Limb (tissue), 2 donors: Measurements from ENCODE around the gene PGC.

Experiments
- DNase-seq, 2 donors: peaks; one replicate each; pipeline ENCODE4 v3.0.0-alpha.2; 2016; ENCODE audit errors: extremely low spot score in 2 of 2

Gene PGC

DNA sequence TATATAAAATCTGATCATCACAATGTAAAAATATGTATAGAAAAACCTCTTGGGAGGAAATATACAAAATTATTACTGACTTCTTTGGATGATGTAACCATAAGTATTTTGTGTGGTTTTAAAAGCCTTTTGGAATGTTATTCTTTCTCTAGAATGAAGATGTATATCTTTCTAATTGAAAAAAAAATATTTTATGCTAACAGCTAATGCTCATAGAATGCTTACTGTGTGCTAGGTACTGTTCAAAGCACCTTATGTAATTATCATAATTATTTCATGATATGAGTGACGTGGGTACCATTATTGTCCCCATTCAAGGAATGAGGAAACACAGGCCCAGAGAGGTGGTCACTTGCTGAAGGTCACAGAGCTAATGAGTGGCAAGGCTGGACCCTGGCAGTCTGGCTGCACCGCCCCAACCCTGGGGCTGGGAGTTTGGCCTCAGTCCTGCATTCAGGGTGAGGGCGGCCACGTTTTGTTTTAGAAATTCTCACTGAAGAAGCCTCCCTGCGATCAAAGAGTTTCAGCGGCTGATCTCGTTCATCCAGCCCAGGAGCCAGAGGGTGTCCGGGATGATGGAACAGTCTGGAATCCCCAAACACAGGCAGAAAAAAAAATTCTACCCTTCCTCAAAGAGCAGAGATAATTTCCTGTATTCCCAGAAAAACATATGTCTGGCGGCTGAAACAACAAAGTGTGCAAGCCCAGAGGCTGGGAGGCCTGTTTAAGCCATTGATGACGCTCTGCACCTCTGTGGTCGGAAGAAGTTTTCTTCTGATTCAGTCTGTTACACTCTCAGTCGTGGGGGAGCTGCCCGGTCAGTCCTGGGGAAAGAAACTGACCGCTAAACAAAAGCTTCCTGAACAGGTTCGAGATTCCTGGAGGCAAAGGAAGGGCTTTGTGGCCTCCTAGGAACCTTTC is 49.1 kb downstream of the PGC start:
- DNase-seq: peak; percentile 47 to 59

DNA sequence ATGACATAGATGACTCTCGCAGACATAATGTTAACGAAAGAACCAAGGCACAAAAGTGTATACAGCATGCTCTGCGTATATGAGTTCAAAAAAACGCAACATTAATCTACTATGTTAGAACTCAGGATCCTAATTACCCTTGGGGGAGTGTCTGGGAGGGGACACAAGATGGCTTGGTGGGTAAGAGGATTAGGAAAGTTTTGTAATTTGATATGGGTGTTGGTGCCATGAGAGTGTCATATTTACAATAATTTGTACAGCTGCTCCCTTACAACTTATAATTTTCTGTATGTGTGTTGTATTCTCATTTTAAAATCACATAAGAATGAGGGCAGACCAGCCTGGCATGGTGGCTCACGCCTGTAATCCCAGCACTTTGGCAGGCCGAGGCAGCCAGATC is 50.4 kb downstream of the PGC start:
- DNase-seq: no peak

DNA sequence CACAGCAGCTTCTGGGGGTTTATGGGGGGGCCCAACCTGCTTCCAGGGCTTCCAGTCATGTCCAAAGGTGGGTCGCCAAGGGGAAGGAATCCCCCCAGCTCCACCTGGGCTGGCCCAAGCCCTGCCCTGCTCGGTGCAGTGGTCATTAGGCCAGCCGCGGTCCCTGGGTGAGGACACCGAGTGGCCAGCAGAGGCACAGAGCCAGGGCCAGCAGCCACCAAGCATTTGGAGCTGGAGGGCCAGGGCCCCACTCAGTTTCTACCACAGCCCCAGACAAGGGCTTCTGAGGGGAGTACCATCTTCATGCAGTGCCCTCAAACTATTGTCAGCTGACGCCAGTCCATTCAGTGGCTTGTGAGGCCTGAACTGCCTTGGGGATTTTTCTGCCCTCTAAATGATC is 51.4 kb downstream of the PGC start:
- DNase-seq: no peak

DNA sequence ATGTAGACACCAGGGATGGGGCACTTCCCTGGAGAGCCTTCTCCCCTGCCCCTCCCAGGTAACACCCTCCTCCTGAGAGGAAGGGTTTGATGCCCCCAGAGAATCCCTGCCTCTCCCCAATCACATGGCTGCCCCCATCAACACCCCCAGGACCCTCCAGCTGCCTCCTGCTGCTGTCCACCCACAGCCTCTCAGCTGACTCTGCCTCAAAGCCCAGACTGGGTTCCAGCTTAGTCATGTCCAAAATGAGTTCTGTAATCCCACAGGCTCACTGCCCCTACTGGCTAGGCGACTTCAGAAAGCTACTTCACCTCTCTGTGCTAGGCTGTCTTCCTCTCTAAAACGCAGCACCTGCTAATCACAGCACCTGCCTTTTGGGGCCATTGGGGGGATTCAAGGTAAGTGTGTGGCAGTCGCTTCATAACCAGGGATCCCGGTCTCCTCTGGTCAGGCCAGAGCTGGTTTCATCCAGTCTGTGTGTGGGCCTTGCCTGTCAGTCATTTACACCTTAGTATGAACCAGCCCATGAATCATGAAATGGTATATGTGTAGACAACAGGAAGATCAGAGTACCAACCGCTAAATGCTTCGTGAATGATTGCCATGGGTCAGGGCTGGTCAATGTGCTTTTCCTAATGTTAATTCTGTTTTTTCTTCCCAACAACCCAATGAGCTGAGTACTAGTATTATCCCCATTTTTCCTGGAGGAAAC is 52.2 kb downstream of the PGC start:
- DNase-seq: no peak

DNA sequence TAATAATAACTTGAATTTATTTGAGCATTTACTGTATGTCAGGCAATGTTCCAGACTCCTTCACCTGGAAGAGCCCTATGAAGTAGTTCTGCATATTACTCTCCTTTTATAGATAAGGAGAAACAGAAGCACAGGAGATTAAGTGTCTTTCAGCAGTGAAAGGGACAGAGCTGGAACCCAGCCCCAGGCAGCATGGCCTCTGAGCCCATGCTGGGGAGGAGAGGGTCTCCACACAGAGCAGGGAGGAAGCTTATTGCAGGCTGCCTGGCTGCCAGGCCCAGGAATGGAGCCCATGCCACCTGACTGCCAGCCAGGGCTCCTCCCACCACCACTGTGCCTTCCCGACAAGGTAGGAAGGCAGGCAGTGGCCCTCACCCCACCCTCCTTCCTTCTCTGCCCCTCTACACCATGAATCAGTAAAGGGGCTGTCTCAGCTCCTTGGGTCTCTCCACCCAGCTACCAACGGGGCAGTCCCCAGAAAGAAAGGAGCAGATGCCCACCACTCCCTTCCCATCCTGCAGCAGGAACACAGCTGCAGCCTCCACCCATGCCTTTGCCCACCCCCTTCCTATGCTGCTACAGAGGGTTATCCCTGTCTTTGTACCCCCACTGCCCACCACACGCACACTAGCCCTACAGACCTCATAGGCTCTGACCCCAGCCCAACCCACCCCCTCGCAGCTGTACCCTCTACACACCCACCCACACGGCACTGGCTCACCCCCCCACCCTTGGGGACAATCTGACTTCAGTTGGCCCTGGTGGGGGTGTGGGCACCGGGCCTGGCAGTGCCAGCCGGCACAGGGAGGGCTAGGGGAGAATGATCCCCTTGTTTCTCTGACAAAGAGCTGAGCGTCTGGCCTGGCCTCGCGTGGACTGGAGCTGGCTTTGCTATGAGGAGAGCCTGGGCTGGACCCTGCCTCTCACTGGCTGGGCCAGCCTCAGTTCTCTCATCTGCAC is 53.6 kb downstream of the PGC start:
- no peak for DNase-seq

DNA sequence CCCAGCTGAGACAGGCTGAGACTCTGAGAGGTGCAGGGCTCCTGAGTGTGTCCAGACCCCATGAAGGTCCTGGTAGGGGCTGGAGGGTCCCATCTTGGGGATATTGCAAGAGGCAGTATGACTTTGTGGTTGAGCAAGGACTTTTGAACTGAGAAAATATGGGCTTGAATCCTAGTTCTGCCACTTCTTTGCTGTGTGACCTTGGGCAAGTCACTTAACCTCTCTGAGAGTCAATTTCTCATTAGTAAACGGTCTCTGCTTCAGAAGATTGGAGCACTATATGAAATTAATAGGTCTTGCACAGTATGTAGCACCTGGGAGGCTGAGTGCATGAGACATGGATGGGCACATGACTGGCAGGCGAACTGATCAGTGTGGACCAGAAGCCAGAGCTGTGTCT is 54.5 kb downstream of the PGC start:
- no peak for DNase-seq

DNA sequence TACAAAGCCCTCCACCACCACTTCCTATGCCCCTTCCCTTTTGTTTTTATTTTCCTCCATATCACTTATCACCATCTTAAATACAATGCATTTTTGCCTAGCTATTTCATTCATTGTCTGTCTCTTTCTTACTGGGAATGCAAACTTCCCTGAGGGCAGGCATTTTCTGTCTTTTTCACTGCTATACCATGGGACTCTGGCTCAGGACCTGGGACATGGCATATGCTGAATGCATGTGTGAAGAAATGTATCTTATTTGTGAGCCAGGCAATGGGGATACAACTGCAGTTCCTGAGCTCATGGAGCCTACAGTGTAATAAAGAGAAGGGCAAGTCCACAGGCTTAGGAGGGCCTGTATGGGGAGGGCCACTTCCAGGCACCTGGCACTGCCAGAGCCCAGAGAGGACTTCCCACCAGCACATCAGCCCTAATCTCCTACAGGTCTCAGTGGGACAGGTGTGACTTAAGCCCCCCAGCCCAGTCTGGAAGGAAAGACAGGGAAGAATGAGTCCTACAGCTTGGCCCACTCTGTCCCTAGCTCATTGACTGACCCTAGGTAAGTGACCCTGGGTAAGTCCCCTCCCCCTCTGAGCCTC is 55.0 kb downstream of the PGC start:
- no peak for DNase-seq

DNA sequence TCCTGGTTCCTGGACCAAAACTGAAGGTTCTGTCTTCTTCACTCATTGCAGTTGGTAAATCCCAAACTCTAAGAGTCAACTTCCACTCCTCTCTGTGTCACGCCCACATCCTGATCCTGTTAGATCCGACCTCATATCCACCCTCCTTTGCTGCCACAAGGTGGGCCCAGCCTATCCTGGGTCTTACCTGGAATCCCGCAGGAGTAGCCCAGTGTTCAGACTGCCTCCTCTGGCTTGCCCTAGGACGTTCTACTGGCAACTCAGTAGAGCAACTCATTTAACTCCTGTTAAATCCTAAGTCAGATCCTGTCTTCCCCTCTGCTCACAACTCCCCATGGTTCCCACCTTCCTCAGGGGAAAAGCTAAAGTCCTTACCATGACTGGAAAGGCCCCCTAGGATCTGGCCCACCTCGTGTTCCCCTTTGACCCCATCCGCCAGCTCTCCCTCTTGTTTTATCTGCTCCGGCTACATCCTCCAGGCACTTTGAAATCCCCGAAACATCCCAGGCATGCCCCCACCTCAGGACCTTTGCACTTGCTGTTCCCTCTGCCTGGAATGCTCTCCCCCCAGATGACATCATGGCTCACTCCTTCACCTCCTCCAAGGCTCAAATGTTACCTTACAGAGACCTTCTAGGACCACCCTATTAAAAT is 55.6 kb downstream of the PGC start:
- DNase-seq: no peak

DNA sequence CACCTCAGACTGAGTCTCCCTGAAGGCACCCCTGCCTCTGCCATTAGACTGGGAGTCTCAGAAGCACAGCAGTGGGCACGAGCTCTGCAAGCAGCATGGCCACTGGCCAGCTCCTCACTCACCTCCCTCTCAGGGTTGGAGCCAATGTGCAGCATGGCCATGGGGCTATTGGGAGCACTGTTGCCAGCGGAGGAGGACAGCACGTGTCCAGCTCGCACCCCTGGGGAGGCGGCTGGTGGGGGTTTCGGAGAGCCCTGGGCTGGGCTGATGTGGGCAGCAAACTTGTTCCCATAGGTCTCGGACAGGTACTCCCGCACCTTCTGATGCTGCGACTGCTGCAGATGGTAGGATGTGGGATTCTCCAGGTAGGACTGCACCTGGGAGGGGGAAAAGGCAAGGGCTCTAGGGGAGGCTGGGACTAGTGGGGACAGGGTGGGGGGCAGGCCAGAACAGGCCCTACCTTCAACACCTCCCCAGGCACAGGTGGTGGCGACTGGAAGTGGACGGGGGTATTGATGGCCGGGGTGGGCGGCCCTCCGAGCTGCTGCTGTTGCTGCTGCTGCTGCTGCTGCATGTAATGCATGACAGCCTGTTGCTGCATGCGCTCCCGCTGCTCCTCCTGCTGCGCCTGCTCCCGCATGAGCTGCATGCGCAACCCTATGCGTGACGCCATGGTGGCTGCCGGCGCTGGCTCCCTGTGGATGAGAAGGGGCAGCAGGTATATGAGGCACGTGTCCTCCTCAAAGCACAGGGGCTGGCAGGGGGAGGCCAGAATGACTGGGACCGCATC is 56.5 kb downstream of the PGC start:
- no peak for DNase-seq

DNA sequence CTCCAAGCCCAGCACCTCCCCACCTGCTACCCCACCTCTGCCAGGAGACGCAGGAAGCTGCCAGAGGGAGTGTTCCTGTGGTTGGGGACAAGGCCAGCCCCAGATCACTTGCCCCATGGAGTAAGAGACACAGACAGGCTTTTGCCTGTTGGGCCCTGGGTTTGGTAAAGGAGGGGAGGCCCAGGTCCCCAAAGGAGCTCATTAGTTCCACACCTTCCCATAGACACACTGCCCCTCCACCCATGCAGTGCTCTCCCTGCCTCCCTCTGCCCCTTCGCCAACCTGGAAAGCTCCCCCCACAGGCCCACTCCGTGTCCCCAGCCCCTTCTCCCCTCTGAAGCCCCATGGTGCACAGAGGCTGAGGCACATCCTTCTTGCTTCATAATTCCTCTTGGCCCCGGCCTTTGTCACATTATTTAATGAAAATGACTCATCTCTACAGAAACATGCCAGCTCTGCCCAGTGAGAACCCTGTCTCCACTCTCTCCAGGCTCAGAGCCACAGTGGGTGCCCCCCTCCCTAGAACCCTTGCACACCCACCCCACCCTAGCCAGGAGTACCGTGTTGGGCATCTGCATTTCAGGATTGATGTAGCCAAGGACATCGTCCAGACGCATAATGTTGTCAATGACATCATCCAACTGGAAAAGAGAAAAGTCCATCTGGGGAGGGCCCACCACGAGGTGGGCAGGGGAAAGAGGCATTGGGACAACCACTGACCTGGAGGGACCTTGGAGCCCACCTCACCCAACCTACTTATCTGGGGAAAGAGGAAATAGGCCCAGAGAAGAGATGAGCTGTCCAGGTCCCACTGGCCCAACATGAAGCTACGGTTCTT is 57.8 kb downstream of the PGC start:
- DNase-seq: no peak

DNA sequence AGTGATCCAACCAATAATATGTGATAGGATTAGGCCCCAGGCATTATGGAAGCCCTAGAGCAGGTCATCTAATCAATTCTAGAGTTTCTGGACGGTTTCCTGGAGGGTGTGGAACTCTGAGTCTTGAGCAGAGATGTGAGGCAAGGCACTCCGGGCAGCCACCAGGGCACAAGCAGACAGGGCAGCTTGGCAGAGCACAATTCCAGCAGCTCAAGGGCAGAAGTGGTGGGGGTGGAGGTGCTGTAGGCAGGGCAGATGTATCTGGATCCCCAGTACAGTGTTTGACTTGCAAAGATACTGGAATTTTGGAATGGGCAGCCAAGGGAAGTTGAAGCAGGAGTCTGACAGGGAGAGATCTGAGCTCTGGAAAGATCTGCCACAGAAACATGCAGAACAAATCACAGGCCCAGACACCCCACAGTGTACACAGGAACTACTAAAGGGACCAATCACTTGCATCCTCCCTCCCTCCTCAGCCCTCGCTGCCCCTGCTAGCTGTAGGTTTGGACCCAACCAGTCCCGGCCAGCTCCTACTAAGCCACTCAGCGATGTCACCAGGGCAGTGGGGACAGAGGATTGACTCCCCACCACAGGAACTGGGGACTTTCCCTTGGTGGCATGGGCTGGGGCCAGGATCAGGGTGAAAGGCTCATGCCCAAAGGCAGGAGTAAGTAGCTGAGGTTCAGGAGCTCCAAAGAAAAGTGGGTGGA is 58.8 kb downstream of the PGC start:
- DNase-seq: no peak

DNA sequence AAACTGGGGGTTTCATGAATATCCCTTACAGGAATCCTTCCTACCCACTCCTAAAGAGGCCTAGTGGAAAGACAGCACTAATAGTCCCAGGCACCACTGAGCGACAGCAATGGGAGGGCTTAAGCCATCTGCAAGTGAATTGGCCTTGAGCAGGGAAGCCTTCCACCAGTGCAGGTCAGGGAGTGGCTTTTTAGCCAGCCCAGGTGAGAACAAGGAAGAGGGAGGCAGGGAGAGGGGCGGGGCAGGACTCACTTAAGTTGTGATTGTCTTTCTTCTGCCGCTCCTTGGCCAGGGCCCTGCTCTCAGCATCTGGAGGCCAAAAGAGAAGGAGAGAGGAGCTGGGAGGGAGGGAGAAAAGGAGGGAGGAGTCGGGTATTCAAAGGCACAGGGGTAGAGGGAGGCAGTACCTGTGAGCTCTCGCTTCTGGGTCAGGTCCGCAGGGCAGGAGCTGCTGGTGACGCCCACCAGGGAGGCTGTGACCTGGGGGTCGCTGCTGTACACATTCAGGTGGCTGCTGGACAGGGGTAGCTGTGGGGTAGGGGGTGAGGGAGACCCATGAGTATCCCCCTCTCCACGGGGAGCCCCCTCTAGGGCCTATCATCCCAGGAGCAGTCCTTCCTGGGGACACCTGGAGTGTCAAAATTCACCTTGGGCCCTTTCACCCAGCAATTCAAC is 59.6 kb downstream of the PGC start:
- no peak for DNase-seq
